A673 (cell line): ENCODE measurements around the gene ANK2. TPM values are rescaled to one million over a fixed set of nuclear protein-coding genes. Genes with fewer than 3 reads are reported as not detected.

Source experiments
- BruUV-seq: library from RNA; stranded (reverse); fragments of 400-500 nt; replicated peaks from 2 replicates; lab custom pipeline; 2021; lab: Mats Ljungman, UMichigan
- CTCF ChIA-PET: fragments of 300-600 bp; sonication (Branson Sonifier 250); formaldehyde crosslinking; loops from one replicate; lab custom pipeline; 2022; ENCODE audit warnings: antibody characterized with exemption; lab: Charles Lee
- POLR2A ChIA-PET: fragments of 300-600 bp; sonication (Branson Sonifier 250); formaldehyde crosslinking; loops from one replicate; lab custom pipeline; 2022; ENCODE audit warnings: antibody characterized with exemption; ENCODE audit not compliant: low non-redundant PET; lab: Charles Lee
- DNase-seq: peaks from one replicate; pipeline ENCODE4 v3.0.0-alpha.2; 2015; ENCODE audit warnings: low spot score
- H3K27ac ChIP-seq: fragments of 200-600 bp; sonication (generic); 2 replicates; pipeline ENCODE4 v1.5.1; 2016; ENCODE audit warnings: mixed run types, low read depth, mild to moderate bottlenecking, mixed read lengths, antibody characterized with exemption, low read length; ENCODE audit not compliant: poor library complexity, severe bottlenecking
- H3K27me3 ChIP-seq: fragments of 200-600 bp; sonication (generic); replicated peaks from 2 replicates; pipeline ENCODE4 v1.6.1; 2017; ENCODE audit warnings: mixed run types, low read depth, mild to moderate bottlenecking, mixed read lengths, antibody characterized with exemption, low read length; ENCODE audit not compliant: insufficient read depth, poor library complexity
- H3K36me3 ChIP-seq: fragments of 200-600 bp; sonication (generic); 2 replicates; pipeline ENCODE4 v1.6.1; 2016; ENCODE audit warnings: mixed run types, mild to moderate bottlenecking, mixed read lengths, antibody characterized with exemption, low read length; ENCODE audit not compliant: insufficient read depth, poor library complexity, severe bottlenecking
- H3K4me1 ChIP-seq: fragments of 200-600 bp; sonication (generic); 2 replicates; pipeline ENCODE4 v1.6.1; 2017; ENCODE audit warnings: mixed run types, mild to moderate bottlenecking, mixed read lengths, antibody characterized with exemption, low read length; ENCODE audit not compliant: insufficient read depth, poor library complexity, severe bottlenecking
- H3K4me3 ChIP-seq: fragments of 200-600 bp; sonication (generic); 2 replicates; pipeline ENCODE4 v1.5.1; 2016; ENCODE audit warnings: low read depth, mixed run types, mild to moderate bottlenecking, mixed read lengths, low read length; ENCODE audit not compliant: poor library complexity, severe bottlenecking
- H3K9me3 ChIP-seq: fragments of 200-600 bp; sonication (generic); 2 replicates; pipeline ENCODE4 v1.6.1; 2016; ENCODE audit warnings: mixed run types, low read depth, mild to moderate bottlenecking, mixed read lengths, antibody characterized with exemption, low read length; ENCODE audit not compliant: poor library complexity, severe bottlenecking
- CTCF ChIP-seq: fragments of 300-800, 200-600 bp; sonication (generic); conservative IDR thresholded peaks from 2 replicates; pipeline ENCODE4 v1.5.1; 2017; ENCODE audit warnings: low read depth, mild to moderate bottlenecking, antibody characterized with exemption, low read length, moderate library complexity, mixed read lengths
- EZH2 ChIP-seq: fragments of 200-600 bp; sonication (generic); IDR thresholded peaks from 2 replicates; pipeline ENCODE4 v1.6.1; 2017; ENCODE audit warnings: borderline replicate concordance, low read depth, mild to moderate bottlenecking, mixed read lengths, antibody characterized with exemption, low read length; ENCODE audit not compliant: poor library complexity, severe bottlenecking
- intact Hi-C: fragments of 100-400 bp; cut with micrococcal nuclease; formaldehyde crosslinking; loops from one replicate; pipeline ENCODE4 v1.10.0; 2022; ENCODE audit not compliant: unreplicated experiment
- total RNA-seq: library from RNA; stranded (reverse); gene quantifications from 2 replicates; pipeline ENCODE4 v1.2.3, GENCODE V29; 2021

Gene ANK2
- total RNA-seq, 1 experiment from 2014 or later: 12.7 TPM

GRCh38 chr4:113080624-113081023 is 31.2 kb downstream of the ANK2 start:
- no peak overlapping the region for H3K27ac ChIP-seq
- intact Hi-C loops: no loop called here
- BruUV-seq: no TSS peak
- no peaks in the 10 kb centered on the region for H3K4me1 ChIP-seq
- H3K27me3 ChIP-seq: no peaks in the 10 kb centered on the region
- TF ChIP-seq EZH2 (no peak), CTCF (no peak)
- H3K4me3 ChIP-seq: no peak overlapping the region
- H3K36me3 ChIP-seq: no peaks in the 10 kb centered on the region
- DNase-seq: no peak
- no peaks in the 10 kb centered on the region for H3K9me3 ChIP-seq
- ChIA-PET POLR2A (no interaction called here), CTCF (no interaction called here)

- Histone ChIP-seq H3K4me3 (no peak overlapping the region), H3K36me3 (no peaks in the 10 kb centered on the region), H3K27ac (no peak overlapping the region), H3K9me3 (no peaks in the 10 kb centered on the region), H3K27me3 (no peaks in the 10 kb centered on the region), H3K4me1 (no peaks in the 10 kb centered on the region)
- TF ChIP-seq CTCF (no peak), EZH2 (no peak)
- no peak for DNase-seq
- BruUV-seq: no TSS peak
- intact Hi-C loops: no loop called here
- CTCF ChIA-PET: no interaction called here
- POLR2A ChIA-PET: no interaction called here
Observed at GRCh38 chr4:113083346-113083745, 33.9 kb downstream of the ANK2 start.

- no peaks in the 10 kb centered on the region for H3K27me3 ChIP-seq
- BruUV-seq: no TSS peak
- TF ChIP-seq EZH2 (no peak), CTCF (no peak)
- CTCF ChIA-PET: no interaction called here
- H3K9me3 ChIP-seq: no peaks in the 10 kb centered on the region
- no peak overlapping the region for H3K4me3 ChIP-seq
- no peak for DNase-seq
- intact Hi-C loops: no loop called here
- no peak overlapping the region for H3K27ac ChIP-seq
- POLR2A ChIA-PET: no interaction called here
- no peaks in the 10 kb centered on the region for H3K36me3 ChIP-seq
- no peaks in the 10 kb centered on the region for H3K4me1 ChIP-seq
Observed at GRCh38 chr4:113086172-113086695, 36.8 kb downstream of the ANK2 start.
